ENCODE measurements around the gene TSPAN2. TPM values are rescaled to one million over a fixed set of nuclear protein-coding genes. Genes with fewer than 3 reads are reported as not detected.
A peak's percentile ranks its signal among the peaks of the same experiment; 100 is the strongest.

Gene TSPAN2
- total RNA-seq, 2 experiments from 2014 or later = 2.5 to 2.7 TPM

- no peak overlapping the region for H3K4me3 Mint-ChIP-seq
- H3K4me1 Mint-ChIP-seq (ENCODE audit: low read depth) = no peaks in the 10 kb centered on the region
- CTCF ChIA-PET = interaction anchor here (0.8 to 1.3 kb wide), 3 partner anchors 9 to 10 kb away, joined by 3 to 4 read pairs (median 3); no protein-coding TSS in a partner anchor
- POLR2A ChIA-PET = no interaction called here
- intact Hi-C loops (cut with micrococcal nuclease) = no loop called here
- DNase-seq = no peak
- peaks cover 3% of the 10 kb centered on the region for H3K36me3 Mint-ChIP-seq
- H3K27ac Mint-ChIP-seq = no peak overlapping the region
- H3K27me3 Mint-ChIP-seq = peaks cover 9% of the 10 kb centered on the region
- peaks cover 6% of the 10 kb centered on the region for H3K9me3 Mint-ChIP-seq
Measured at GRCh38 chr1:115129071-115129640, 39.9 kb upstream of the TSPAN2 start.

- Mint-ChIP-seq H3K27ac (no peak overlapping the region), H3K27me3 (peaks cover 16% of the 10 kb centered on the region), H3K4me3 (no peak overlapping the region), H3K4me1 (ENCODE audit: low read depth) (no peaks in the 10 kb centered on the region), H3K36me3 (peaks cover 7% of the 10 kb centered on the region), H3K9me3 (peaks cover 17% of the 10 kb centered on the region)
- ChIA-PET POLR2A (no interaction called here), CTCF (interaction anchor here (1.0 to 1.3 kb wide), 3 partner anchors 9 to 75 kb away, joined by 3 to 4 read pairs (median 4); no protein-coding TSS in a partner anchor)
- DNase-seq = no peak
- intact Hi-C loops (cut with micrococcal nuclease) = no loop called here
Measured at GRCh38 chr1:115127539-115127938, 38.2 kb upstream of the TSPAN2 start.

- POLR2A ChIA-PET = no interaction called here
- no peak overlapping the region for H3K4me3 Mint-ChIP-seq
- no peak overlapping the region for H3K27ac Mint-ChIP-seq
- peaks cover 21% of the 10 kb centered on the region for H3K27me3 Mint-ChIP-seq
- no peaks in the 10 kb centered on the region for H3K4me1 Mint-ChIP-seq (ENCODE audit: low read depth)
- peaks cover 10% of the 10 kb centered on the region for H3K36me3 Mint-ChIP-seq
- peaks cover 24% of the 10 kb centered on the region for H3K9me3 Mint-ChIP-seq
- intact Hi-C loops (cut with micrococcal nuclease) = no loop called here
- no peak for DNase-seq
- CTCF ChIA-PET = interaction anchor here (1.0 kb wide), 1 partner anchor 74 kb away, joined by 4 read pairs; no protein-coding TSS in a partner anchor
Measured at GRCh38 chr1:115126516-115126915, 37.2 kb upstream of the TSPAN2 start.

- Mint-ChIP-seq H3K27me3 (peaks cover 29% of the 10 kb centered on the region), H3K9me3 (peaks cover 35% of the 10 kb centered on the region), H3K36me3 (peaks cover 12% of the 10 kb centered on the region), H3K4me1 (ENCODE audit: low read depth) (no peaks in the 10 kb centered on the region), H3K27ac (no peak overlapping the region), H3K4me3 (no peak overlapping the region)
- ChIA-PET CTCF (no interaction called here), POLR2A (no interaction called here)
- no peak for DNase-seq
- intact Hi-C loops (cut with micrococcal nuclease) = no loop called here
Measured at GRCh38 chr1:115123116-115123515, 33.8 kb upstream of the TSPAN2 start.

- no peak overlapping the region for H3K4me3 Mint-ChIP-seq
- no peak for DNase-seq
- no peak overlapping the region for H3K27ac Mint-ChIP-seq
- no peaks in the 10 kb centered on the region for H3K4me1 Mint-ChIP-seq (ENCODE audit: low read depth)
- peaks cover 29% of the 10 kb centered on the region for H3K27me3 Mint-ChIP-seq
- intact Hi-C loops (cut with micrococcal nuclease) = no loop called here
- peaks cover 35% of the 10 kb centered on the region for H3K9me3 Mint-ChIP-seq
- peaks cover 12% of the 10 kb centered on the region for H3K36me3 Mint-ChIP-seq
- ChIA-PET CTCF (interaction anchor here (1.3 kb wide), 1 partner anchor 10 kb away, joined by 4 read pairs; no protein-coding TSS in a partner anchor), POLR2A (no interaction called here)
Measured at GRCh38 chr1:115121793-115122192, 32.5 kb upstream of the TSPAN2 start.

GRCh38 chr1:115120296-115120695 lies 31.0 kb upstream of the TSPAN2 start:
- Mint-ChIP-seq H3K27me3 (peaks cover 24% of the 10 kb centered on the region), H3K9me3 (peaks cover 35% of the 10 kb centered on the region), H3K4me3 (no peak overlapping the region), H3K27ac (no peak overlapping the region), H3K4me1 (ENCODE audit: low read depth) (no peaks in the 10 kb centered on the region), H3K36me3 (peaks cover 10% of the 10 kb centered on the region)
- ChIA-PET POLR2A (no interaction called here), CTCF (interaction anchor here (1.0 kb wide), 1 partner anchor 8 kb away, joined by 3 read pairs; no protein-coding TSS in a partner anchor)
- DNase-seq = no peak
- intact Hi-C loops (cut with micrococcal nuclease) = no loop called here

- peaks cover 9% of the 10 kb centered on the region for H3K36me3 Mint-ChIP-seq
- no peak overlapping the region for H3K4me3 Mint-ChIP-seq
- peaks cover 26% of the 10 kb centered on the region for H3K9me3 Mint-ChIP-seq
- peaks cover 4% of the 10 kb centered on the region for H3K4me1 Mint-ChIP-seq (ENCODE audit: low read depth)
- DNase-seq = no peak
- H3K27me3 Mint-ChIP-seq = peaks cover 19% of the 10 kb centered on the region
- ChIA-PET POLR2A (no interaction called here), CTCF (no interaction called here)
- intact Hi-C loops (cut with micrococcal nuclease) = no loop called here
- H3K27ac Mint-ChIP-seq = no peak overlapping the region
Measured at GRCh38 chr1:115118611-115119010, 29.3 kb upstream of the TSPAN2 start.

- H3K9me3 Mint-ChIP-seq = peaks cover 20% of the 10 kb centered on the region
- no peak for DNase-seq
- H3K4me1 Mint-ChIP-seq (ENCODE audit: low read depth) = peaks cover 4% of the 10 kb centered on the region
- peaks cover 7% of the 10 kb centered on the region for H3K36me3 Mint-ChIP-seq
- ChIA-PET POLR2A (no interaction called here), CTCF (no interaction called here)
- intact Hi-C loops (cut with micrococcal nuclease) = no loop called here
- no peak overlapping the region for H3K27ac Mint-ChIP-seq
- no peak overlapping the region for H3K4me3 Mint-ChIP-seq
- peaks cover 15% of the 10 kb centered on the region for H3K27me3 Mint-ChIP-seq
Measured at GRCh38 chr1:115118086-115118485, 28.8 kb upstream of the TSPAN2 start.

- H3K9me3 Mint-ChIP-seq = peaks cover 18% of the 10 kb centered on the region
- CTCF ChIA-PET = no interaction called here
- POLR2A ChIA-PET = no interaction called here
Measured at GRCh38 chr1:115117298-115117697, 28.0 kb upstream of the TSPAN2 start.

GRCh38 chr1:115116512-115116911 lies 27.2 kb upstream of the TSPAN2 start:
- intact Hi-C loops (cut with micrococcal nuclease) = no loop called here
- peaks cover 8% of the 10 kb centered on the region for H3K4me1 Mint-ChIP-seq (ENCODE audit: low read depth)
- DNase-seq = no peak
- ChIA-PET POLR2A (no interaction called here), CTCF (no interaction called here)
- H3K4me3 Mint-ChIP-seq = no peak overlapping the region
- no peak overlapping the region for H3K27ac Mint-ChIP-seq
- H3K36me3 Mint-ChIP-seq = peaks cover 2% of the 10 kb centered on the region
- peaks cover 11% of the 10 kb centered on the region for H3K9me3 Mint-ChIP-seq
- H3K27me3 Mint-ChIP-seq = peaks cover 8% of the 10 kb centered on the region

More at GRCh38 chr1:115117298-115117697, 28.0 kb upstream of the TSPAN2 start:
- Mint-ChIP-seq H3K27ac (no peak overlapping the region), H3K4me1 (ENCODE audit: low read depth) (peaks cover 8% of the 10 kb centered on the region), H3K27me3 (peaks cover 13% of the 10 kb centered on the region), H3K4me3 (no peak overlapping the region), H3K36me3 (peaks cover 5% of the 10 kb centered on the region)
- intact Hi-C loops (cut with micrococcal nuclease) = no loop called here
- no peak for DNase-seq

- intact Hi-C loops (cut with micrococcal nuclease) = no loop called here
Measured at GRCh38 chr1:115115521-115116161, 26.3 kb upstream of the TSPAN2 start.

GRCh38 chr1:115114308-115114707 lies 25.0 kb upstream of the TSPAN2 start:
- Mint-ChIP-seq H3K4me3 (no peak overlapping the region), H3K9me3 (peaks cover 3% of the 10 kb centered on the region), H3K4me1 (ENCODE audit: low read depth) (peaks cover 8% of the 10 kb centered on the region), H3K27me3 (peaks cover 2% of the 10 kb centered on the region), H3K36me3 (peaks cover 2% of the 10 kb centered on the region), H3K27ac (no peak overlapping the region)
- peak; percentile 21 for DNase-seq
- POLR2A ChIA-PET = no interaction called here
- CTCF ChIA-PET = interaction anchor here (0.7 to 5.7 kb wide), 10 partner anchors 15 to 355 kb away, joined by 3 to 60 read pairs (median 12); no protein-coding TSS in a partner anchor
- intact Hi-C loops (cut with micrococcal nuclease) = no loop called here

More at GRCh38 chr1:115115521-115116161, 26.3 kb upstream of the TSPAN2 start:
- POLR2A ChIA-PET = no interaction called here
- Mint-ChIP-seq H3K4me1 (ENCODE audit: low read depth) (peaks cover 8% of the 10 kb centered on the region), H3K27ac (no peak overlapping the region), H3K27me3 (peaks cover 8% of the 10 kb centered on the region), H3K9me3 (peaks cover 4% of the 10 kb centered on the region), H3K36me3 (peaks cover 2% of the 10 kb centered on the region), H3K4me3 (no peak overlapping the region)
- no peak for DNase-seq
- CTCF ChIA-PET = no interaction called here

- intact Hi-C loops (cut with micrococcal nuclease) = no loop called here
- Mint-ChIP-seq H3K4me3 (no peak overlapping the region), H3K27ac (no peak overlapping the region), H3K4me1 (ENCODE audit: low read depth) (peaks cover 8% of the 10 kb centered on the region), H3K9me3 (peaks cover 5% of the 10 kb centered on the region), H3K27me3 (no peaks in the 10 kb centered on the region), H3K36me3 (peaks cover 2% of the 10 kb centered on the region)
- POLR2A ChIA-PET = no interaction called here
- DNase-seq = no peak
- CTCF ChIA-PET = interaction anchor here (0.7 to 5.7 kb wide), 15 partner anchors 10 to 355 kb away, joined by 3 to 60 read pairs (median 5); no protein-coding TSS in a partner anchor
Measured at GRCh38 chr1:115113766-115114165, 24.5 kb upstream of the TSPAN2 start.

All from activated CD4-positive, alpha-beta memory T cell treated with anti-CD3 and anti-CD28 coated beads for 36 hours (primary cell).